22Rv1 (cell line): Measurements from ENCODE around the gene SOX4.

ENCODE experiments used
- CTCF ChIP-seq: fragments of 450-650 bp; IDR thresholded peaks from 2 replicates; pipeline ENCODE4 v1.5.1; 2017; ENCODE audit warnings: mild to moderate bottlenecking
- ZFX ChIP-seq: fragments of 450-650 bp; IDR thresholded peaks from 2 replicates; pipeline ENCODE4 v1.6.1; 2017; ENCODE audit warnings: antibody characterized with exemption, borderline replicate concordance

DNA sequence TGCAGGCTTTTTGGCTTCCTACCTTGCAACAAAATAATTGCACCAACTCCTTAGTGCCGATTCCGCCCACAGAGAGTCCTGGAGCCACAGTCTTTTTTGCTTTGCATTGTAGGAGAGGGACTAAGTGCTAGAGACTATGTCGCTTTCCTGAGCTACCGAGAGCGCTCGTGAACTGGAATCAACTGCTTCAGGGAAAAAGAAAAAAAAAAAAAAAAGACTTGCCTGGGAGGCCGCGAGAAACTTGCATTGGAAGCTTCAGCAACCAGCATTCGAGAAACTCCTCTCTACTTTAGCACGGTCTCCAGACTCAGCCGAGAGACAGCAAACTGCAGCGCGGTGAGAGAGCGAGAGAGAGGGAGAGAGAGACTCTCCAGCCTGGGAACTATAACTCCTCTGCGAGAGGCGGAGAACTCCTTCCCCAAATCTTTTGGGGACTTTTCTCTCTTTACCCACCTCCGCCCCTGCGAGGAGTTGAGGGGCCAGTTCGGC is 420 bp downstream of the SOX4 start:
- no peak for TF ChIP-seq CTCF
- no peak for TF ChIP-seq ZFX
